22Rv1 (cell line): Measurements from ENCODE around the gene WDR1.

ENCODE experiments used
- CTCF ChIP-seq: fragments of 450-650 bp; IDR thresholded peaks from 2 replicates; pipeline ENCODE4 v1.5.1; 2017; ENCODE audit warnings: mild to moderate bottlenecking
- ZFX ChIP-seq: fragments of 450-650 bp; IDR thresholded peaks from 2 replicates; pipeline ENCODE4 v1.6.1; 2017; ENCODE audit warnings: antibody characterized with exemption, borderline replicate concordance

GRCh38 chr4:10066206-10066605 is 50.4 kb downstream of the WDR1 start:
- no peak for TF ChIP-seq CTCF
- no peak for TF ChIP-seq ZFX
